SK-N-SH (cell line): Measurements from ENCODE around the gene MPV17L2.

ENCODE experiments used
- CTCF ChIP-seq: fragments of 200-600 bp; sonication (generic); IDR thresholded peaks from 2 replicates; pipeline ENCODE4 v1.6.1; 2017; ENCODE audit warnings: antibody characterized with exemption, mild to moderate bottlenecking, moderate library complexity
- MAX ChIP-seq: IDR thresholded peaks from 2 replicates; pipeline ENCODE4 v1.4.0; 2012; ENCODE audit warnings: low read depth

- TF ChIP-seq MAX (no peak), CTCF (no peak)
These were observed 31.0 kb downstream of the MPV17L2 start for GRCh38 chr19:18223860-18224524.
